Smooth muscle cell (in vitro differentiated cells): ENCODE measurements around the gene BEGAIN. TPM values are rescaled to one million over a fixed set of nuclear protein-coding genes. Genes with fewer than 3 reads are reported as not detected.

ENCODE experiments used
- DNase-seq: peaks from one replicate; lab custom pipeline; 2025; ENCODE audit not compliant: unreplicated experiment; lab: John Stamatoyannopoulos, UW
- H2AFZ ChIP-seq: fragments of 200-600 bp; sonication (generic); 2 replicates; pipeline ENCODE4 v1.6.0; 2016; ENCODE audit warnings: antibody characterized with exemption, low read depth, mild to moderate bottlenecking
- H3F3A ChIP-seq: fragments of 200-600 bp; sonication (generic); 2 replicates; pipeline ENCODE4 v1.6.0; 2017; ENCODE audit warnings: antibody characterized with exemption, low read depth
- H3K27ac ChIP-seq: fragments of 200-600 bp; sonication (generic); 2 replicates; pipeline ENCODE4 v1.5.1; 2016; ENCODE audit warnings: low read depth, mild to moderate bottlenecking
- H3K27me3 ChIP-seq: fragments of 200-600 bp; sonication (generic); 2 replicates; pipeline ENCODE4 v1.6.1; 2016; ENCODE audit warnings: low read depth, mild to moderate bottlenecking
- H3K36me3 ChIP-seq: fragments of 200-600 bp; sonication (generic); 2 replicates; pipeline ENCODE4 v1.5.1; 2016; ENCODE audit warnings: low read depth
- H3K4me1 ChIP-seq: fragments of 200-600 bp; sonication (generic); 2 replicates; pipeline ENCODE4 v1.5.1; 2016; ENCODE audit warnings: low read depth
- H3K4me2 ChIP-seq: fragments of 200-600 bp; sonication (generic); 2 replicates; pipeline ENCODE4 v1.6.0; 2016; ENCODE audit warnings: mild to moderate bottlenecking
- H3K4me3 ChIP-seq: fragments of 200-600 bp; sonication (generic); 2 replicates; pipeline ENCODE4 v1.5.1; 2016; ENCODE audit warnings: mild to moderate bottlenecking
- H3K79me2 ChIP-seq: fragments of 200-600 bp; sonication (generic); 2 replicates; pipeline ENCODE4 v1.6.0; 2016; ENCODE audit warnings: low read depth, mild to moderate bottlenecking
- H3K9ac ChIP-seq: fragments of 200-600 bp; sonication (generic); 2 replicates; pipeline ENCODE4 v1.6.0; 2016; ENCODE audit warnings: low read depth
- H3K9me3 ChIP-seq: fragments of 200-600 bp; sonication (generic); replicated peaks from 2 replicates; pipeline ENCODE4 v1.5.1; 2016; ENCODE audit warnings: low read depth
- H4K20me1 ChIP-seq: fragments of 200-600 bp; sonication (generic); 2 replicates; pipeline ENCODE4 v1.6.0; 2016; ENCODE audit warnings: low read depth
- CTCF ChIP-seq: fragments of 200-600 bp; sonication (generic); IDR thresholded peaks from 2 replicates; pipeline ENCODE4 v1.5.1; 2017; ENCODE audit warnings: borderline replicate concordance, mild to moderate bottlenecking, antibody characterized with exemption; ENCODE audit not compliant: insufficient read depth, poor library complexity, severe bottlenecking
- WGBS: methylation state at CpG from one replicate; pipeline ENCODE4 v1.1.7; 2016; ENCODE audit warnings: low lambda C conversion rate; 5-methylcytosine and 5-hydroxymethylcytosine counted together
- polyA plus RNA-seq: library from polyadenylated mRNA; unstranded; fragments of >200 nt; fragmentation: Nextera tagmentation; extraction: Ambion mirVana; gene quantifications from 2 replicates; pipeline ENCODE4 v1.2.1, GENCODE V29; 2016
- total RNA-seq: library from RNA; depleted of rRNA; stranded (reverse); fragments of >200 nt; gene quantifications from 2 replicates; pipeline ENCODE4 v1.2.3, GENCODE V29; 2014

Gene BEGAIN
- total and polyA plus RNA-seq, 2 experiments from 2014 or later: 4.7 to 11.7 TPM

GRCh38 chr14:100560471-100560870, 26.7 kb downstream of the BEGAIN start:
- no peak for DNase-seq
- Histone ChIP-seq H4K20me1 (peaks cover 9% of the 10 kb centered on the region), H3K9ac (no peak overlapping the region), H3F3A (no peaks in the 10 kb centered on the region), H3K79me2 (no peaks in the 10 kb centered on the region), H3K4me2 (no peak overlapping the region), H2AFZ (no peak overlapping the region), H3K4me1 (no peaks in the 10 kb centered on the region), H3K27ac (no peak overlapping the region), H3K9me3 (no peaks in the 10 kb centered on the region), H3K36me3 (no peaks in the 10 kb centered on the region), H3K27me3 (peaks cover 5% of the 10 kb centered on the region), H3K4me3 (no peak overlapping the region)
- no peak for TF ChIP-seq CTCF
- 95% methylated on average over 9 of the region's 9 CpGs for WGBS

DNA sequence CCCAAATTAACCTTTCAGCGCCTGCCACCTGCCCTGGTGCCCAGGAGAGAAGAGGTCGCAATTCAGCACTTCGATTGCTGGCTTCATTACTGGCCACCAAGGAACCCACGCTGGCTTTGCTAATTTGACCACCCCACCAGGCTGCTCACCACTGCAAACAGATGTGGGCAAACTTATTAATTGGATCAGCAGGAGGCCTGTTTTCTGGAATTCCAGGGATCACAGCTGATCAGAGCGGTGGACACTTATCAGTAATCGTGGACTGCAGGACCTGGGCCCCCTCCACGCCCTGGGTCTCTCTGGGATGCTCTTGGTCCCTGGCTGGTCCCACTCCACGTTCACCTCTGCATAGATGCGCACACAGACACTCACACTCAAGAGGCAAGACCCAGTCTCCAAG, 27.8 kb downstream of the BEGAIN start:
- Histone ChIP-seq H3K27ac (no peak overlapping the region), H3K79me2 (no peaks in the 10 kb centered on the region), H3F3A (no peaks in the 10 kb centered on the region), H3K4me3 (no peak overlapping the region), H3K4me1 (no peaks in the 10 kb centered on the region), H3K36me3 (no peaks in the 10 kb centered on the region), H3K27me3 (no peaks in the 10 kb centered on the region), H3K9me3 (no peaks in the 10 kb centered on the region), H4K20me1 (peaks cover 3% of the 10 kb centered on the region), H3K4me2 (no peak overlapping the region), H3K9ac (no peak overlapping the region), H2AFZ (no peak overlapping the region)
- no peak for TF ChIP-seq CTCF
- no peak for DNase-seq
- WGBS: 92% methylated on average over 9 of the region's 9 CpGs

DNA sequence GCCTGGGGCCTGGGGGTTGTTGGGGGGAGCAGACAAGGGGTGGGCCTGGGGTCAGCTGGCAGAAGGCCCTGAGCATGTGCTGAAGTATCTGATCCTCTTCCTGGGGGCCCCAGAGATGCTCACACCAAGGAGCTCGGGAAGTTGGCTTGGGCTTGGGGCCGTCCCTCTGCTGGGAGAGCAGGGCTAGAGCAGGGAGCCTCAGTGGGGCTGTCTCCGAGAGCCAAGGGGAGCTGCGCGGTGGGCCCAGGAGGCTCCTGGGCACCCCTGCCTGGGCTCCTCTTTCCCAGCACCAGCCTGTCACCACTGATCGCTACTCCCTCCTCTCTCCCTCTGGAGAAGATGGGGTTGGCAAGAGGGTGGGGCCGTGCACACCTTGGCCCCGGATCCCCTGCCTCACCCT, 28.3 kb downstream of the BEGAIN start:
- Histone ChIP-seq H4K20me1 (no peaks in the 10 kb centered on the region), H3K4me1 (no peaks in the 10 kb centered on the region), H3K27me3 (no peaks in the 10 kb centered on the region), H3K79me2 (no peaks in the 10 kb centered on the region), H3K4me3 (no peak overlapping the region), H2AFZ (no peak overlapping the region), H3K36me3 (no peaks in the 10 kb centered on the region), H3K4me2 (no peak overlapping the region), H3F3A (no peaks in the 10 kb centered on the region), H3K9me3 (no peaks in the 10 kb centered on the region), H3K27ac (no peak overlapping the region), H3K9ac (no peak overlapping the region)
- TF ChIP-seq CTCF: no peak
- DNase-seq: no peak
- 96% methylated on average over 8 of the region's 8 CpGs for WGBS

- no peaks in the 10 kb centered on the region for H4K20me1 ChIP-seq
- H3K36me3 ChIP-seq: no peaks in the 10 kb centered on the region
- H3K9me3 ChIP-seq: no peaks in the 10 kb centered on the region
- H3K9ac ChIP-seq: no peak overlapping the region
- H3K4me2 ChIP-seq: no peak overlapping the region
- no peak overlapping the region for H2AFZ ChIP-seq
- DNase-seq: no peak
- no peaks in the 10 kb centered on the region for H3K79me2 ChIP-seq
- H3K27ac ChIP-seq: no peak overlapping the region
- no peak for TF ChIP-seq CTCF
- no peak overlapping the region for H3K4me3 ChIP-seq
- no peaks in the 10 kb centered on the region for H3K27me3 ChIP-seq
- no peaks in the 10 kb centered on the region for H3K4me1 ChIP-seq
- 91% methylated on average over 11 of the region's 11 CpGs for WGBS
- H3F3A ChIP-seq: no peaks in the 10 kb centered on the region
Measured at GRCh38 chr14:100558226-100558625, 29.0 kb downstream of the BEGAIN start.
